ENCODE data around the gene CDK15.
"Not testable (repeated sequence)": the region's sequence is repeated elsewhere in the genome, so short reads cannot be mapped to it uniquely, and the experiment has no call there.

Gene CDK15

DNA sequence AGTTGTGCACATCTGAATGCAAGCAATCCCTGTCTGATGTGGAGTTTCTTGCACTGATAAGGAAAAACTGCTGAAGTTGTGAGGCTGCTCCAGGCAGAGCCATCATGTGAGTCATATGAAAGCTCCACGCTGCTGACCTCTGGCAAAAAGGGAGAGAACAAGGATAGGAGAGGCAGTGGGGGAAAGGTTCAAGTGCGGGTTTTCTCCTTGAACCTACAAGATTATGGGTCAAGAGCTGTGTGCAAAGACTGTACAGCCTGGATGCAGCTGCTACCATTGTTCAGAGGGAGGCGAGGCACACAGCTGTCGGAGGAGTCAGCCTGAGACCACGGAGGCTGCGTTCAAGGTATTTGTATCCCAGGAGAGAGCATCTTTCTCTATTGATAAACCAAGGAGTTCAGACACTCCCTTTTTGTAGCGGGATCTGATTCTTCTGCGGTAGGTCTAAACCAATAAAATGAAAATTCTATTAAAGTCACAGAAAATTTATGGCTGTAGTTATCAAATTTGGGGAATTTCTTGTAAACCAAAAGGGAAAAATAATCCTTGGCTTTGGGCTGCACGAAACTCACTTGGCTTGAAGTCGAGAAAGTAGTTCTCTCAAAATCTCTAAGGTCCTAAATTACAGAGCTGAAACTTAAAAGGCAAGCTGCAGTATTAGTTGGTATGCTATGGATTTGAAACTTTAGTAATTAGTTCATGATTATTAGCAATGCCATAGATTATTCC, at the start of gene CDK15:
TSS of gene CDK15 (plus strand) at position 96 of the 729 bp plus-strand sequence. CDS start at position 224, 128 bp downstream.
- no peak within 1 kb of the TSS for H3K4me3 ChIP-seq (ENCODE audit: low read depth, low read length)
- TF ChIP-seq CTCF (IDR thresholded peaks at IDR 0.05; ENCODE audit: control insufficient read depth, extremely low read depth, insufficient read depth) = no peak
- DNase-seq (ENCODE audit: low read depth) = no peak

GRCh38 chr2:201758234-201758633, 48.1 kb upstream of the CDK15 start:
- no peak overlapping the region for H3K4me3 ChIP-seq (ENCODE audit: low read depth, low read length)
- TF ChIP-seq CTCF (IDR thresholded peaks at IDR 0.05; ENCODE audit: control insufficient read depth, extremely low read depth, insufficient read depth) = no peak

DNA sequence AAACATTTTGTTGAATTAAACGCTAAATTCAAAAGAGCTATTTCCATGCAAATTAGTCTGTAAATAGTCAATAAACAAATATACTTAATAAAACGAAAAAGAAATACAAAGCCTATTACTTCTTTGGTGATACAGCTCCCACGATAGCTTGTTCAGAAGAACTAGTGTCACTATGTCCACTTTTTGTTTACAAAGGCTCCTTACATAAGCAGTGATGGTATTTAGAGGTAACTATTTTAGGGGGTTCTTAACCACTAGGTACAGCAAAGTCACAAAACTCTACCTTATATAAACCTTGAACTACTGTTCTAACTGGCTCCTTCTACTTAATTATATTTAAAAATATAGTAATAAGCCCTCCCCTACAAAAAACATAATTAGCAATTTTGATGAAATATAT, 47.5 kb upstream of the CDK15 start:
- no peak overlapping the region for H3K4me3 ChIP-seq (ENCODE audit: low read depth, low read length)
- TF ChIP-seq CTCF (IDR thresholded peaks at IDR 0.05; ENCODE audit: control insufficient read depth, extremely low read depth, insufficient read depth) = no peak
- no peak for DNase-seq (ENCODE audit: low read depth)

More at GRCh38 chr2:201758234-201758633, 48.1 kb upstream of the CDK15 start:
- DNase-seq (ENCODE audit: low read depth) = no peak

DNA sequence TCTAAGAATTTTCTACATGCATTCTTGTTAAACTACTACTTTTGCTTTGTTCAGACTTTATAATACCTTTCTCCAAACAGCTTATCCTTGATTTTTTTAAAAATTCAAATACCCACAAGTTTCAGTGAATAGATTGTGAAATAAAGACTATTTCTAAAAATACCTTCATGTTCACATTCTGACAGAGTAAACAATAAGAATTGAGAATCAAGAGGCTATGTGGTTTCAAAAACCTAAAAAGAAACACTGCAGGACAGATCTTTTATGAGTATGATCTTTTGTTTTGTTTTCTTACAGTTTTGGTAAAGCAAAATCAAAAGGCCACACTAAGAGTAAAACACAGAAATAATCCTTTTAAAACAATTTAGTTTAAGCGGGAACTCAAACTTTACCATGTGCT, 46.8 kb upstream of the CDK15 start:
- no peak for DNase-seq (ENCODE audit: low read depth)
- TF ChIP-seq CTCF (IDR thresholded peaks at IDR 0.05; ENCODE audit: control insufficient read depth, extremely low read depth, insufficient read depth) = no peak
- no peak overlapping the region for H3K4me3 ChIP-seq (ENCODE audit: low read depth, low read length)

DNA sequence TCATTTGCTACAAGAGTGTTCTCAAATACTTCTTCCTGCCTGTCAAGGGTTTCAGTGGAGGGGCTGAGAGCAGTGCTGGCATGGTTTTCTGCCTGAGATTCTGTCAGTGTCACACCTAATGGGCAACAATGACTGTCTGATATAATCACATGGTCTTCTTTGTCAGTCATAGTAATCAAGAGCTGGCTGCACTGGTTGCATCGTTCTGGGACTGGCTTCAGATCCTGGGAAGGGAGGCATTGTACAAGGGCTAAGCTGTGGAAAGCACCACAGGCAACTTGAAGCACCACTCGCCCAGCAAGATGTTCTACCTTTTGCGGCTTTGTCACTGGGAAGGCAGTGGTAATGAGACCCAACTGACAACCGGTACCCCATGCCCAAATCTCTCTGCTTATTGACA, 45.2 kb upstream of the CDK15 start:
- TF ChIP-seq CTCF (IDR thresholded peaks at IDR 0.05; ENCODE audit: control insufficient read depth, extremely low read depth, insufficient read depth) = no peak
- DNase-seq (ENCODE audit: low read depth) = no peak
- H3K4me3 ChIP-seq (ENCODE audit: low read depth, low read length) = no peak overlapping the region

GRCh38 chr2:201764469-201764868, 41.9 kb upstream of the CDK15 start:
- H3K4me3 ChIP-seq (ENCODE audit: low read depth, low read length); DNase-seq (ENCODE audit: low read depth): not testable (repeated sequence)

DNA sequence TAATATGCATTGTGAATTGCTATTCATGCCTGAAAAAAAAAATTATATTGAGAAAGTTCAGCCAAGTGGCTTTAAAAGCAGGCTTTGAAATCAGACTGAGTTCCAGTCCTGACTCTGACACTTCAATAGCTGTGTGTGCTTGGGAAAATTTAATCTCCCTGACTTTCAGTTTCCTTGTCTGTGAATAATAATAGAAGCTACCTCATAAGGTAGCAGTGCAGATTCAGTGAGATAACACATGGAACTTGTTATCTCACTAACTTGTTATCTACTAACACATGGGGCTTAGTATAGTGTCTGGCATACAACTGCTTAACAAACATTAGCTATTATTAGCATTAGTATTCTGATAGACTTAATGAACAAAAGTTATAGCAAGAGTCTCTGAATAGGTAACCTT, 40.5 kb upstream of the CDK15 start:
- no peak overlapping the region for H3K4me3 ChIP-seq (ENCODE audit: low read depth, low read length)
- TF ChIP-seq CTCF (IDR thresholded peaks at IDR 0.05; ENCODE audit: control insufficient read depth, extremely low read depth, insufficient read depth) = no peak
- DNase-seq (ENCODE audit: low read depth) = no peak

Measured in LNCaP clone FGC (cell line).